Mesothelial cell of epicardium (in vitro differentiated cells): ENCODE measurements around the gene CAMTA1. TPM values are rescaled to one million over a fixed set of nuclear protein-coding genes. Genes with fewer than 3 reads are reported as not detected.
A peak's percentile ranks its signal among the peaks of the same experiment; 100 is the strongest.

ENCODE experiments used
- DNase-seq, 2 experiments: peaks; one replicate each; pipeline ENCODE4 v3.0.0; 2021; ENCODE audit warnings: low spot score in 2 of 2; ENCODE audit not compliant: unreplicated experiment in 2 of 2
- H3K27ac Mint-ChIP-seq: 2 replicates; pipeline ENCODE4 v1.8.0; 2021; ENCODE audit warnings: mixed read lengths
- H3K27me3 Mint-ChIP-seq: 2 replicates; pipeline ENCODE4 v1.8.0; 2021; ENCODE audit warnings: low read depth, mixed read lengths
- H3K36me3 Mint-ChIP-seq: 2 replicates; pipeline ENCODE4 v1.8.0; 2021; ENCODE audit warnings: mixed read lengths
- H3K4me1 Mint-ChIP-seq: 2 replicates; pipeline ENCODE4 v1.8.0; 2021; ENCODE audit warnings: mixed read lengths
- H3K4me3 Mint-ChIP-seq: 2 replicates; pipeline ENCODE4 v1.8.0; 2021; ENCODE audit warnings: mild to moderate bottlenecking, moderate library complexity, mixed read lengths
- H3K9me3 Mint-ChIP-seq: 2 replicates; pipeline ENCODE4 v1.8.0; 2021; ENCODE audit warnings: mixed read lengths
- total RNA-seq: library from RNA; stranded (reverse); gene quantifications from 3 replicates; pipeline ENCODE4 v1.2.1, GENCODE V29; 2021
- TF ChIP-seq, protein P1 (sequence below): fragments of 200-600 bp; sonication (generic); IDR thresholded peaks from one replicate; pipeline ENCODE4 v1.5.0; 2021; ENCODE audit warnings: antibody characterized with exemption; ENCODE audit not compliant: unreplicated experiment

Gene CAMTA1
- total RNA-seq, 1 donor from 2014 or later = 70.4 TPM

DNA sequence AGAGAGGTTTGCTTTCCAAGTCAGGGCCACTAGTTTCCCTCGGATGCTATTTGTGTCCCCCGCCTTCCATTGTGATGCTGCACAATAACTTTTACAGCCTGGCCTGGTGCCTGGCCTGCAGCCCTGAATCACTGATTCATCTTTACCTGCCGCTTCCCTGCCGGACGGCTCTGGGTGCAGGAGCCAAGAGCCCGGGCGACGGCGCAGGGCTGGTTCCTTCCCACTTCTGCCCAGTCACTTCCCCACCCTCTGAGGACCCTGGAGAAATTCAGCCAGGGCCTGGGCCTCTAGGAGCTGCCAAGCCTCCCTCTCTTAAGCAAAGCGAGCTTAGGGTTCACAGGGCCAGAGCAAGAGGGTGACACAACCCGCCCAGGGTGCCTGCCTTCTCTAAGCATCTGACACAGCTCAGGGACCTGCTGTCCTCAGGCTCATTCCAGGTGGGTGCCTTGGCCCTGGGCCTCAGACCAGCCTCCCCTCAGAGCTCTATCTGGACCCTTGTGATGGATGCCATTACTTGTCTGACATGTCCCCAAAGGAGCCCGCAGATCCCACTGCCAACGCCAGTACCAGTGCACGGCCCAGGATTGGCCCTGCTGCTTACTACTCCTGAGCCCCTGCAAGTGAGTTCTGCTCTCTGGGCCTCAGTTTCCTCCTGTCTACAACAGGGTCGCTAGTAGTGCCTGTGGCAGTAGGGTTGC lies 604.8 kb downstream of the CAMTA1 start:
- peak in 1 of 2 experiments; percentile 37 for DNase-seq
- TF ChIP-seq, protein P1, sequence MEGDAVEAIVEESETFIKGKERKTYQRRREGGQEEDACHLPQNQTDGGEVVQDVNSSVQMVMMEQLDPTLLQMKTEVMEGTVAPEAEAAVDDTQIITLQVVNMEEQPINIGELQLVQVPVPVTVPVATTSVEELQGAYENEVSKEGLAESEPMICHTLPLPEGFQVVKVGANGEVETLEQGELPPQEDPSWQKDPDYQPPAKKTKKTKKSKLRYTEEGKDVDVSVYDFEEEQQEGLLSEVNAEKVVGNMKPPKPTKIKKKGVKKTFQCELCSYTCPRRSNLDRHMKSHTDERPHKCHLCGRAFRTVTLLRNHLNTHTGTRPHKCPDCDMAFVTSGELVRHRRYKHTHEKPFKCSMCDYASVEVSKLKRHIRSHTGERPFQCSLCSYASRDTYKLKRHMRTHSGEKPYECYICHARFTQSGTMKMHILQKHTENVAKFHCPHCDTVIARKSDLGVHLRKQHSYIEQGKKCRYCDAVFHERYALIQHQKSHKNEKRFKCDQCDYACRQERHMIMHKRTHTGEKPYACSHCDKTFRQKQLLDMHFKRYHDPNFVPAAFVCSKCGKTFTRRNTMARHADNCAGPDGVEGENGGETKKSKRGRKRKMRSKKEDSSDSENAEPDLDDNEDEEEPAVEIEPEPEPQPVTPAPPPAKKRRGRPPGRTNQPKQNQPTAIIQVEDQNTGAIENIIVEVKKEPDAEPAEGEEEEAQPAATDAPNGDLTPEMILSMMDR = no peak
- Mint-ChIP-seq H3K4me3 (no peak overlapping the region), H3K27me3 (no peaks in the 10 kb centered on the region), H3K36me3 (no peaks in the 10 kb centered on the region), H3K27ac (no peak overlapping the region), H3K4me1 (peaks cover 54% of the 10 kb centered on the region), H3K9me3 (peaks cover 9% of the 10 kb centered on the region)

DNA sequence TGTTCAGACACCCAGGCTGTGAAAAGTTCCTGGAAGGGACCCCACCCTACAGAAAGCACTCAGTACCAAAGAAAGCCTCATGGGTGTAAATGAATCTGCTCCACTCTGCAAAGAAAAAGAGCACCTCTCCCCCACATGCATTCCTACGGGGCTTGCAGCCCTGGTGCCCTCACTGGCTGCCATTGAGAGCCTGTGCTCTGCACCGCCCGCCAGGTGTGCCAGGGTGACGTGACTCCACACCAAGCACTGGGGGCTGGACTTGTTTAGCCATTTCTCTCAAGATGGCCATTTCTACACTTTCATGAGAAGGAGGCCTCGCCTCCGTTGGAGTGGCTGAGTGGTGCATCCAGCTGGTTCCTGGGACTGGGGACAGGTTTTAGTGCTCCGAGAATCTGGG lies 605.3 kb downstream of the CAMTA1 start:
- Mint-ChIP-seq H3K4me1 (peaks cover 50% of the 10 kb centered on the region), H3K36me3 (peaks cover 3% of the 10 kb centered on the region), H3K27ac (no peak overlapping the region), H3K4me3 (no peak overlapping the region), H3K27me3 (no peaks in the 10 kb centered on the region), H3K9me3 (peaks cover 14% of the 10 kb centered on the region)
- DNase-seq = peak in 1 of 2 experiments; percentile 36
- TF ChIP-seq, protein P1 = no peak

DNA sequence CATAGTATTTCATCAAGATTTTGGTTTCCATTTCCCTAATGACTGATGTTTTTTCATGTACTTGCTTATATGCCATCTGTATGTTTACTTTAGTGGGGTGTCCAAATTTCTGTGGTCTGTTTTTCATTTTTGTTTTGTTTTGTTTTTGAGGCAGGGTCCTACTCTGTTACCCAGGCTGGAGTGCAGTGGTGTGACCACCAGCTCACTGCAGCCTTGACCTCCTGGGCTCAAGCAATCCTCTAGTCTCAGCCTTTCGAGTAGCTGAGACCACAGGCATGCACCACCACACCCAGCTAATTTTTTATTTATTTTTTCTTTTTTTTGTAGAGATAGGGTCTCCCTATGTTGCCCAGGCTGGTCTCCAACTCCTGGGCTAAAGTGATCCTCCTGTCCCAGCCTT lies 607.9 kb downstream of the CAMTA1 start:
- no peak overlapping the region for H3K4me3 Mint-ChIP-seq
- H3K27ac Mint-ChIP-seq = no peak overlapping the region
- no peaks in the 10 kb centered on the region for H3K27me3 Mint-ChIP-seq

DNA sequence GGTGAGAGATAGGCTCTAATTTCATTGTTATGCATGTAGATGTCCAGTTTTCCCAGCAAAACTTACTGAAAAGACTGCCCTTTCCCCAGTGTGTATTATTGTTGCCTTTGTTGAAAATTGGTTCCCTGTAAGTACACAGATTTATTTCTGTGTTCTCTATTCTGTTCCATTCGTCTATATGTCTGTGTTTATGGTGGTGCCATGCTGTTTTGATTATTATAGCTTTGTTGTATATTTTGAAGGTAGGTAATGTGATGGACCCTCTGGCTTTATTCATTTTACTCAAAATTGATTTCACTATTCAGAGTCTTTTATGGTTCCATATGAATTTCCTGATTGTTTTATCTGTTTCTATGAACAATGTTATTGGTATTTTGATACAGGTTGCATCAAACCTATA lies 610.0 kb downstream of the CAMTA1 start:
- no peaks in the 10 kb centered on the region for H3K27me3 Mint-ChIP-seq
- H3K4me3 Mint-ChIP-seq = no peak overlapping the region
- TF ChIP-seq, protein P1 = no peak
- peaks cover 54% of the 10 kb centered on the region for H3K9me3 Mint-ChIP-seq
- H3K36me3 Mint-ChIP-seq = peaks cover 6% of the 10 kb centered on the region
- peaks cover 5% of the 10 kb centered on the region for H3K4me1 Mint-ChIP-seq
- no peak overlapping the region for H3K27ac Mint-ChIP-seq
- no peak for DNase-seq

More for the DNA sequence above, 607.9 kb downstream of the CAMTA1 start:
- no peak for DNase-seq
- Mint-ChIP-seq H3K36me3 (peaks cover 6% of the 10 kb centered on the region), H3K4me1 (peaks cover 26% of the 10 kb centered on the region), H3K9me3 (peaks cover 33% of the 10 kb centered on the region)
- TF ChIP-seq, protein P1 = no peak

DNA sequence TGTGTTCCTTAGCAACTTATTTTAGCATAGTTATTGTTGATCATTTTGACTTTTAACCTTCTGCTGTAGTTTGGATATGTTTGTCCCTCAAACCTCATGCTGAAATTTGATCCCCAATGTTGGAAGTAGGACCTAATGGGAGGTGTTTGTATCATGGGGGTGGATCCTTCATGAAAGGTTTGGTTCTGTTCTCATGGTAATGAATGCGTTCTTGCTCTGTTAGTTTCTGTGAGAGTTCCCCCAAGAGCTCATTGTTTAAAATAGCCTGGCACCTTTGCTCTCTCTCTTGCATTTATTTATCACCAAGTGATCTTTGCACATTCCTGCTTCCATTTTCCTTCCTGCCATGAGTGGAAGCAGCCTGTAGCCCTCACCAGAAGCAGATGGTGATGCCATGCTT lies 613.7 kb downstream of the CAMTA1 start:
- Mint-ChIP-seq H3K9me3 (peaks cover 47% of the 10 kb centered on the region), H3K27me3 (no peaks in the 10 kb centered on the region), H3K27ac (no peak overlapping the region), H3K4me3 (no peak overlapping the region), H3K4me1 (peaks cover 5% of the 10 kb centered on the region), H3K36me3 (peaks cover 6% of the 10 kb centered on the region)
- DNase-seq = no peak
- TF ChIP-seq, protein P1 = no peak
